Uterus (tissue), 2 donors: ENCODE measurements around the gene GALNT11.

Source experiments
- POLR2A ChIP-seq, 2 donors: fragments of 450-650 bp; IDR thresholded peaks; one replicate each; pipeline ENCODE4 v1.6.1; 2016; ENCODE audit warnings: antibody characterized with exemption in 2 of 2, mild to moderate bottlenecking in 1 of 2, moderate library complexity in 1 of 2
- TF ChIP-seq, protein P1 (sequence below), 4 experiments: fragments of 200-600 bp in 2 of 4; fragments of 450-650 bp in 2 of 4; sonication (generic) in 2 of 4; IDR thresholded peaks; one replicate each; pipeline ENCODE4 v1.5.1; 2016 to 2019; ENCODE audit warnings: antibody characterized with exemption in 4 of 4, mild to moderate bottlenecking in 2 of 4, moderate library complexity in 1 of 4

- TF ChIP-seq, protein P1, sequence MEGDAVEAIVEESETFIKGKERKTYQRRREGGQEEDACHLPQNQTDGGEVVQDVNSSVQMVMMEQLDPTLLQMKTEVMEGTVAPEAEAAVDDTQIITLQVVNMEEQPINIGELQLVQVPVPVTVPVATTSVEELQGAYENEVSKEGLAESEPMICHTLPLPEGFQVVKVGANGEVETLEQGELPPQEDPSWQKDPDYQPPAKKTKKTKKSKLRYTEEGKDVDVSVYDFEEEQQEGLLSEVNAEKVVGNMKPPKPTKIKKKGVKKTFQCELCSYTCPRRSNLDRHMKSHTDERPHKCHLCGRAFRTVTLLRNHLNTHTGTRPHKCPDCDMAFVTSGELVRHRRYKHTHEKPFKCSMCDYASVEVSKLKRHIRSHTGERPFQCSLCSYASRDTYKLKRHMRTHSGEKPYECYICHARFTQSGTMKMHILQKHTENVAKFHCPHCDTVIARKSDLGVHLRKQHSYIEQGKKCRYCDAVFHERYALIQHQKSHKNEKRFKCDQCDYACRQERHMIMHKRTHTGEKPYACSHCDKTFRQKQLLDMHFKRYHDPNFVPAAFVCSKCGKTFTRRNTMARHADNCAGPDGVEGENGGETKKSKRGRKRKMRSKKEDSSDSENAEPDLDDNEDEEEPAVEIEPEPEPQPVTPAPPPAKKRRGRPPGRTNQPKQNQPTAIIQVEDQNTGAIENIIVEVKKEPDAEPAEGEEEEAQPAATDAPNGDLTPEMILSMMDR (IDR thresholded peaks at IDR 0.05), result no peak
- no peak for TF ChIP-seq POLR2A (IDR thresholded peaks at IDR 0.05)
Observed at GRCh38 chr7:152158801-152159587, 133.5 kb downstream of the GALNT11 start.
